Measurements from ENCODE around the gene GSE1. TPM values are rescaled to one million over a fixed set of nuclear protein-coding genes. Genes with fewer than 3 reads are reported as not detected.

GSE1 gene
- total RNA-seq, 1 experiment from 2014 or later = 38.4 TPM

GRCh38 chr16:85674828-85675227 is 61.7 kb downstream of the GSE1 start:
- POLR2A ChIA-PET (ENCODE audit: unreplicated experiment) = no interaction called here
- Histone ChIP-seq H3K27ac (ENCODE audit: low read length) (no peak overlapping the region), H3K36me3 (ENCODE audit: low read depth, low read length) (peaks cover 36% of the 10 kb centered on the region), H3K4me3 (ENCODE audit: low read length) (no peak overlapping the region), H3F3A (ENCODE audit: low read length, unreplicated experiment) (no peaks in the 10 kb centered on the region), H3K4me2 (ENCODE audit: low read length) (no peak overlapping the region), H2AFZ (ENCODE audit: low read length) (no peak overlapping the region), H3K79me2 (ENCODE audit: low read length) (no peaks in the 10 kb centered on the region), H4K20me1 (ENCODE audit: low read length) (no peaks in the 10 kb centered on the region), H3K4me1 (ENCODE audit: insufficient read depth, low read length) (no peaks in the 10 kb centered on the region), H3K27me3 (ENCODE audit: low read length) (no peaks in the 10 kb centered on the region), H3K9ac (ENCODE audit: low read length) (no peak overlapping the region), H3K9me2 (replicated peaks; ENCODE audit: low read length) (no peaks in the 10 kb centered on the region), H3K9me3 (ENCODE audit: low read length) (no peaks in the 10 kb centered on the region)
- BruUV-seq (replicated peaks) = no TSS peak
- CTCF ChIA-PET = no interaction called here
- no peak for DNase-seq
- intact Hi-C loops (cut with micrococcal nuclease) = loop anchor here (5.0 kb wide), 1 partner anchor 87 kb away; no protein-coding TSS in a partner anchor
- no peak for TF ChIP-seq EZH2phosphoT487 (IDR thresholded peaks at IDR 0.05; ENCODE audit: borderline replicate concordance, low read length)
- no peak for TF ChIP-seq CTCF (conservative IDR thresholded peaks at IDR 0.05; ENCODE audit: low read depth, low read length)
- no peak for TF ChIP-seq EZH2 (IDR thresholded peaks at IDR 0.05; ENCODE audit: low read length, unreplicated experiment)
- no peak for ATAC-seq

GRCh38 chr16:85675251-85675874 is 62.2 kb downstream of the GSE1 start:
- H3K9me2 ChIP-seq (replicated peaks; ENCODE audit: low read length) = no peaks in the 10 kb centered on the region
- peak; percentile 54 for TF ChIP-seq CTCF (conservative IDR thresholded peaks at IDR 0.05; ENCODE audit: low read depth, low read length)
- no peak for TF ChIP-seq EZH2 (IDR thresholded peaks at IDR 0.05; ENCODE audit: low read length, unreplicated experiment)
- ChIA-PET CTCF (no interaction called here), POLR2A (ENCODE audit: unreplicated experiment) (no interaction called here)
- H3K9me3 ChIP-seq (ENCODE audit: low read length) = no peaks in the 10 kb centered on the region
- H3F3A ChIP-seq (ENCODE audit: low read length, unreplicated experiment) = no peaks in the 10 kb centered on the region
- H3K9ac ChIP-seq (ENCODE audit: low read length) = no peak overlapping the region
- H3K27me3 ChIP-seq (ENCODE audit: low read length) = no peaks in the 10 kb centered on the region
- no peak overlapping the region for H3K4me2 ChIP-seq (ENCODE audit: low read length)
- no TSS peak for BruUV-seq (replicated peaks)
- no peak overlapping the region for H3K27ac ChIP-seq (ENCODE audit: low read length)
- H3K36me3 ChIP-seq (ENCODE audit: low read depth, low read length) = peaks cover 33% of the 10 kb centered on the region
- no peak for DNase-seq
- peak; percentile 75 for ATAC-seq
- no peaks in the 10 kb centered on the region for H3K79me2 ChIP-seq (ENCODE audit: low read length)
- H2AFZ ChIP-seq (ENCODE audit: low read length) = no peak overlapping the region
- H4K20me1 ChIP-seq (ENCODE audit: low read length) = no peaks in the 10 kb centered on the region
- no peaks in the 10 kb centered on the region for H3K4me1 ChIP-seq (ENCODE audit: insufficient read depth, low read length)
- intact Hi-C loops (cut with micrococcal nuclease) = loop anchor here (5.0 kb wide), 1 partner anchor 87 kb away; no protein-coding TSS in a partner anchor
- no peak overlapping the region for H3K4me3 ChIP-seq (ENCODE audit: low read length)

- Histone ChIP-seq H3K27me3 (ENCODE audit: low read length) (no peaks in the 10 kb centered on the region), H3K27ac (ENCODE audit: low read length) (no peak overlapping the region), H3K4me3 (ENCODE audit: low read length) (no peak overlapping the region), H3K9me3 (ENCODE audit: low read length) (no peaks in the 10 kb centered on the region), H3F3A (ENCODE audit: low read length, unreplicated experiment) (no peaks in the 10 kb centered on the region), H4K20me1 (ENCODE audit: low read length) (no peaks in the 10 kb centered on the region), H3K36me3 (ENCODE audit: low read depth, low read length) (peaks cover 34% of the 10 kb centered on the region), H3K9ac (ENCODE audit: low read length) (no peak overlapping the region), H3K4me2 (ENCODE audit: low read length) (no peak overlapping the region), H2AFZ (ENCODE audit: low read length) (no peak overlapping the region), H3K9me2 (replicated peaks; ENCODE audit: low read length) (no peaks in the 10 kb centered on the region), H3K79me2 (ENCODE audit: low read length) (no peaks in the 10 kb centered on the region), H3K4me1 (ENCODE audit: insufficient read depth, low read length) (no peaks in the 10 kb centered on the region)
- intact Hi-C loops (cut with micrococcal nuclease) = loop anchor here (5.0 kb wide), 1 partner anchor 86 kb away; no protein-coding TSS in a partner anchor
- CTCF ChIA-PET = no interaction called here
- BruUV-seq (replicated peaks) = no TSS peak
- no peak for DNase-seq
- no peak for ATAC-seq
- POLR2A ChIA-PET (ENCODE audit: unreplicated experiment) = no interaction called here
- TF ChIP-seq EZH2 (IDR thresholded peaks at IDR 0.05; ENCODE audit: low read length, unreplicated experiment) = no peak
- no peak for TF ChIP-seq EZH2phosphoT487 (IDR thresholded peaks at IDR 0.05; ENCODE audit: borderline replicate concordance, low read length)
- TF ChIP-seq CTCF (conservative IDR thresholded peaks at IDR 0.05; ENCODE audit: low read depth, low read length) = no peak
Measured at GRCh38 chr16:85676466-85676865, 63.3 kb downstream of the GSE1 start.

All from PC-3 (cell line).